Glomerular endothelial cell (primary cell): Measurements from ENCODE around the gene LAX1. TPM values are rescaled to one million over a fixed set of nuclear protein-coding genes. Genes with fewer than 3 reads are reported as not detected.

ENCODE experiments used
- DNase-seq: peaks from one replicate; pipeline ENCODE4 v3.0.0-alpha.2; 2011; ENCODE audit warnings: low read depth, low spot score; ENCODE audit errors: extremely low read depth
- total RNA-seq: library from RNA; depleted of rRNA; stranded (reverse); fragments of >200 nt; gene quantifications from 2 replicates; pipeline ENCODE4 v1.2.3, GENCODE V29; 2015

The LAX1 gene
- total RNA-seq, 1 donor from 2014 or later: 0.12 TPM

DNA sequence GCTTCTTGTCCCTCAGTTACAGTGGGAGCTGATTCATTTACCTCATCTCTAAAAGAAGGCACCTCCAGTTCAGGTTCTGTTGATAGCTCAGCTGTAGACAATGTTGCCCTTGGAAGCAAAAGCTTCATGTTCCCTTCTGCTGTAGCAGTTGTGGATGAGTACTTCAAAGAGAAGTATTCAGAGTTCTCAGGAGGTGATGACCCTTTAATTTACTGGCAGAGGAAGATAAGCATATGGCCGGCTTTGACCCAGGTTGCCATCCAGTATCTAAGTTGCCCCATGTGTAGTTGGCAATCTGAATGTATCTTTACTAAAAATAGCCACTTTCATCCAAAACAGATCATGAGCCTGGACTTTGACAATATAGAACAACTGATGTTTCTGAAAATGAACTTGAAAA lies 35.0 kb downstream of the LAX1 start:
- DNase-seq: no peak

DNA sequence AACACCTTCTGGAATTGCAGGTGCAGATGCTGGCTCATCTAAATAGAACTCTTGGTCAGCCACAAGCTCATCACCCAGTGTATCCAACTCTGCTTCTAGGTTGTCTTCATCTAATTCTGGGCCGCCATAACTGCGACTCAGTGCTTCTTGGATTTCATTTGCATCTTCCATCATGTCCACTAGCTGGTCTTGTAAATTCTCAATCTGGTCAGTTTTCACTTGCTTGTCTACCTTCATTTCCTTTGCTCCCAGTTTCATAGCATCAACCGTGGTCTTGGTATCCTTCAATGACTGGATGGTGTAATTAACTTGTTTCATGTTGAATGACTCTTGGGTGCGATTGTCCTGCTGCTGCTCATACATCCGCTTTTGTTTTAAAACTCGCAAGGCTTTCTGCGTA lies 40.7 kb downstream of the LAX1 start:
- DNase-seq: no peak

DNA sequence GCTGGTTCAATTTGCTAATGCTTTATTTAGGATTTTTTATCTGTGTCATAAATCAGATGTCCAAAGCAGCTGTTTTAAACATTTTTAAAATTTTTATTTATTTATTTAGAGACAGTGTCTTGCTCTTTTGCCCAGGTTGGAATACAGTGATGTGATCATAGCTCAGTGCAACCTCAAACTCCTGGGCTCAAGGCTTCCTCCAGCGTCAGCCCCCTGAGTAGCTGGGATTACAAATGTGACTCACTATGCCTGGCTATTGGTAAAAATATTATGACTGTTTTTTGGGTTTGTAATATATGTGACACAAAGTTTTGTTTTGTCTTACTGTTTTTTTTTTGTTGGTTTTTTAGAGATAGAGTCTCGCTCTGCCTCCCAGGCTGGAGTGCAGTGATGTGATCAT lies 42.2 kb downstream of the LAX1 start:
- DNase-seq: no peak

DNA sequence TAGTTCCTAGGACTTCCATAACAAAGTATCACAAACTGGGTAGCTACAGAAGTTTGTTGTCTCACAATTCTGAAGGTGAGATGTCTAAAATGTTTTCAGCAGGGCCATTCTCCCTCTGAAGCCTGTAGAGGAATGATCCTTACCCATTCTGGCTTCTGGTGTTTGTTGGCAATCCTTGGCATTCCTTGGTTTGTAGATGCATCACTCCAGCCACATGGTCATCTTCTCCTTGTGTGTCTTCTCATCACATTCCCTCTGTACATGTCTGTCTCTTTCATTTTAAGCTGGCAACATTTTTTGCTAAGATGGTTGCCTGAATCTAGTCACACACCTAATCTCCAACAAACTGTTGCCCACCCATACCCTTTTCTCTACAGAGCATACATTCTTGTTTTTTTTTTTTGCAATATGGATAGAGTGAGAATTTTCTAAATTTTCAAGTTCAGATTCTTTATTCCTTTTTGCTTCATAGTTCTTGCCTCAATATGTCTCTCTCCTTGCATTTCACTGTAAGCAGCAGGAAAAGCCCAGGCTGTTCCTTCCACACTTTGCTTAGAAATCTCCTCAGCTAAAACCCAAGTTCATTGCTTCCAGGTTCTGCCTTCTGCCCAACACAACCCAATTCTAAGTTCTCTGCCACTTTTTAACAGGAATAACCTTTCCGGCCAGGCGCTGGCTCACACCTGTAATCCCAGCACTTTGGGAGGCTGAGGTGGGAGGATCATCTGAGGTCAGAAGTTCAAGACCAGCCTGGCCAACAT lies 48.8 kb downstream of the LAX1 start:
- no peak for DNase-seq

DNA sequence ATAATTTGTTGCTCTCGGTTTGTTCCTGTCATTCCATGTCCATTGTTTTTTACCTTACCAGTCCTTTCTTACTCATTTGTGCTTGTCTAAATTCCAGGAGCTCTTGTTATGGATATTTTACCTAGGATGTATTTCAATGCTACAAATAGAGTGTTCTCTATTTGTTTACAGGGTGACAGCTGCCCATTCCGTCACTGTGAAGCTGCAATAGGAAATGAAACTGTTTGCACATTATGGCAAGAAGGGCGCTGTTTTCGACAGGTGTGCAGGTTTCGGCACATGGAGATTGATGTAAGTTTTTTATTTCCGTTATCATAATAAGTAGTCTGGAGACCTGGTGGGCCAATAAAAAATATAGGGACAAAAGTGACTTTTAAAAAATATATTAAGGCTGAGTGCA lies 53.4 kb downstream of the LAX1 start:
- DNase-seq: no peak

DNA sequence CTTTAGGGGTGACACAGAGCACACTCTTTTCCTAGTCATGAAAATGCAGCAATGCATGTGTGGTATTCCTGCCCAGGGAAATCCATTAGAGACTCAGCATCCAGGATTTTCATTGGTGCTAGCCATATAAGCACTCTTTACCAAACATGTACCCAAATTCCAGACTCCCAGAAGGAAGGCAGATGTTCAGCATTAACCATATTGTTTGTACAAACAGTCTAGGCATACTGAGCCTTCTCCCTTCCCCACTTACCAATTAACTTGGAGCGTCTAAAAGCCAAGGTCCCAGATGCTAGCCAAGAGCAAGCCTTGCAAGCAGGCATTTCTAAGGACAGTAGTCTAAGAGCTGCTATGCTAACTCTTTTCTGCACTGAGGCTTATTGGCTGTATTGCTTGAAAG lies 58.3 kb downstream of the LAX1 start:
- DNase-seq: no peak

Other genes starting within 250 kb of the LAX1 start
- 142 and 158 TPM in 2 replicates for gene ATP2B4, start 138.4 kb upstream of the LAX1 start, total RNA-seq
- 17.5 and 22.3 TPM in 2 replicates for gene ZBED6, start 30.4 kb downstream of the LAX1 start, total RNA-seq
- gene ZC3H11A, start 30.4 kb downstream of the LAX1 start, total RNA-seq: 66.2 and 81.2 TPM in 2 replicates
- gene SNRPE, start 96.4 kb downstream of the LAX1 start, total RNA-seq: 49.2 and 52.8 TPM in 2 replicates